Right ventricle myocardium inferior (tissue), 1 donor: ENCODE results near the gene ZNF136. TPM values are rescaled to one million over a fixed set of nuclear protein-coding genes. Genes with fewer than 3 reads are reported as not detected.

Source experiments
- total RNA-seq: library from RNA; stranded (reverse); fragmentation: NEBNext Ultra II Directional; extraction: Animal tissue kit (Norgen Biotek cat#: 25700); gene quantifications from one replicate; pipeline ENCODE4 v1.2.1, GENCODE V29; 2021
- donor health status: DM: no; HTN: yes; CAD: no; lungs with severe emphysema.

Gene ZNF136
- total RNA-seq, 1 donor from 2014 or later = 3.8 TPM

Other genes starting within 250 kb of the ZNF136 start
- gene ZNF700, start 238.0 kb upstream of the ZNF136 start, total RNA-seq = 4.1 TPM
- 2.6 TPM for gene ZNF763, start 198.1 kb upstream of the ZNF136 start, total RNA-seq
- gene ZNF433, start 127.4 kb upstream of the ZNF136 start, total RNA-seq = 2.6 TPM
- 0.32 TPM for gene ZNF878, start 110.1 kb upstream of the ZNF136 start, total RNA-seq
- 14.3 TPM for gene ZNF844, start 98.4 kb upstream of the ZNF136 start, total RNA-seq
- 1.1 TPM for gene ZNF20, start 22.7 kb upstream of the ZNF136 start, total RNA-seq
- 5.0 TPM for gene ZNF625, start 6.4 kb upstream of the ZNF136 start, total RNA-seq
- gene ZNF44, start 131.8 kb downstream of the ZNF136 start, total RNA-seq = 9.2 TPM
- 5.3 TPM for gene ZNF563, start 170.5 kb downstream of the ZNF136 start, total RNA-seq
- gene ZNF442, start 202.6 kb downstream of the ZNF136 start, total RNA-seq = 2.4 TPM
- gene ZNF799, start 238.2 kb downstream of the ZNF136 start, total RNA-seq = 2.3 TPM